ENCODE measurements around the gene PLCH1. TPM values are rescaled to one million over a fixed set of nuclear protein-coding genes. Genes with fewer than 3 reads are reported as not detected.

Gene PLCH1
- total and polyA plus RNA-seq, 12 donors = under 0.01 to 0.28 (median 0.10) TPM; not detected in 2

DNA sequence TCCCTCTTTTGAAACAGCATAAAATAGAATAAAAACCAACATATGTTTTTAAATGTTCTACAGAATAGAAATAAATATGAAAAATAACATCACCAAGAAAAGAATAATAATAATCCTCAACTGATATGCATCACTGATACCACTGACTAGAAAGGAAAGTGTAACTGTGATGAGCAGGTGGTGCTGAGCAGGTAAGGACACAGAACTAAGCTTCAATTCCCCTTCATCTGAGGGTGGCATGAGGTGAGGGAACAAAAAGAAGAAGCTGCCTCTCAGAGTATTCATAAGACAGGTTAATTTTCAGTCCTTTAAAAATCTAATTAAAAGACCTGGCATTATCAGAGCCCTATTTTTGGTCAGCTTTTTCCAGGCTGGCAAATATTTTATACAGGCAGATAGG, 216.3 kb downstream of the PLCH1 start:
- Histone ChIP-seq H3K4me1 (replicated peaks in 1 of 2) (no peaks in the 10 kb centered on the region), H3K27me3 (no peaks in the 10 kb centered on the region), H3K9me3 (replicated peaks in 1 of 3) (no peaks in the 10 kb centered on the region), H3K4me3 (no peak overlapping the region), H3K27ac (no peak overlapping the region), H3K36me3 (replicated peaks in 1 of 2) (no peaks in the 10 kb centered on the region)
- intact Hi-C loops (cut with DNase I) = no loop called here
- DNase-seq = no peak
- TF ChIP-seq, protein P1, sequence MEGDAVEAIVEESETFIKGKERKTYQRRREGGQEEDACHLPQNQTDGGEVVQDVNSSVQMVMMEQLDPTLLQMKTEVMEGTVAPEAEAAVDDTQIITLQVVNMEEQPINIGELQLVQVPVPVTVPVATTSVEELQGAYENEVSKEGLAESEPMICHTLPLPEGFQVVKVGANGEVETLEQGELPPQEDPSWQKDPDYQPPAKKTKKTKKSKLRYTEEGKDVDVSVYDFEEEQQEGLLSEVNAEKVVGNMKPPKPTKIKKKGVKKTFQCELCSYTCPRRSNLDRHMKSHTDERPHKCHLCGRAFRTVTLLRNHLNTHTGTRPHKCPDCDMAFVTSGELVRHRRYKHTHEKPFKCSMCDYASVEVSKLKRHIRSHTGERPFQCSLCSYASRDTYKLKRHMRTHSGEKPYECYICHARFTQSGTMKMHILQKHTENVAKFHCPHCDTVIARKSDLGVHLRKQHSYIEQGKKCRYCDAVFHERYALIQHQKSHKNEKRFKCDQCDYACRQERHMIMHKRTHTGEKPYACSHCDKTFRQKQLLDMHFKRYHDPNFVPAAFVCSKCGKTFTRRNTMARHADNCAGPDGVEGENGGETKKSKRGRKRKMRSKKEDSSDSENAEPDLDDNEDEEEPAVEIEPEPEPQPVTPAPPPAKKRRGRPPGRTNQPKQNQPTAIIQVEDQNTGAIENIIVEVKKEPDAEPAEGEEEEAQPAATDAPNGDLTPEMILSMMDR (IDR thresholded peaks at IDR 0.05) = no peak
- no peak for TF ChIP-seq POLR2A (IDR thresholded peaks at IDR 0.05)

DNA sequence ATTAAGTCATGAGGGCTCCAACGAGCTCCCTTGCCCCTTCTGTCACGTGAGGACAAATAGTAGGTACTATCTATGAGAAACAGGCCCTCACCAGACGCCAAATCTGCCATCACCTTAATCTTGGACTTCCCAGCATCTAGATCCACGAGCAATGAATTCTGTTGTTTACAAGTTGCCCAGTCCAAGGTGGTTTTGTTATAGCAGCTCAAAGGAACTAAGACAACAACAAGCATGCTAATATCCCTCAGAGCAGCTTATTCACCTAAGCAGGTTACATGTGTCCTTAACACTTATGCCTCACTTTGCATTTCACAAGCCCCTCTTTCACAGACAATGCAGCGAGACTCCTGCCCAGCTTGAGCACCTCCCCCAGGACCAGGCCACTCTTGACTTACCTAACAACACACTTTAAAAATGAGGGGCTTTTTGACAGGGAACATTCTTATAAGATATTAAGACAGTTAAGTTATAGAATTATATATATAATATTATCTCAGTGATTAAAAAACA, 219.5 kb downstream of the PLCH1 start:
- no peaks in the 10 kb centered on the region for H3K27me3 ChIP-seq
- WGBS, 4 donors = 74 to 82% (median 79%) methylated on average over 5 of the region's 5 CpGs
- H3K36me3 ChIP-seq (replicated peaks in 1 of 2) = no peaks in the 10 kb centered on the region
- TF ChIP-seq, protein P1 (IDR thresholded peaks at IDR 0.05) = no peak
- no peak for TF ChIP-seq POLR2A (IDR thresholded peaks at IDR 0.05)
- no peak overlapping the region for H3K27ac ChIP-seq
- H3K4me3 ChIP-seq = no peak overlapping the region
- DNase-seq = no peak
- no peaks in the 10 kb centered on the region for H3K4me1 ChIP-seq (replicated peaks in 1 of 2)
- H3K9me3 ChIP-seq (replicated peaks in 1 of 3) = no peaks in the 10 kb centered on the region
- intact Hi-C loops (cut with DNase I) = no loop called here

DNA sequence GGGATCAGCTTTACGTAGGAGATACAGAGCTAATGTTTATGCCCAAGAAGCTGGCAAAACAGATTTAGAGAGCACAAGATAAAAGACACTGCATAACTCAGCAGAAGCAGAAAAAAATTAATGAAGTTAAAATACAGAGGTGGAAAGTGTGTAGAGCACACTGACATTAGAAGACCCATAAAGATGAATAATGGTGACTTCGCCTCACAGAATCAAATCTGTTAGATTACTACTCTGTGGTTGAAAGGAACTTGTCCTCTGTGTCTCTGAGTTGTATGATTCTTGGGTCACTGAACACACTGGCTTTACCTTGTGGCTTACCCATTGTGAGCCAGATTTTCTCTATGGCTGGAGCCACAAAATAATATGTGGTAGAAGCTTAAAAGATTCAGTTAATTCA, 224.4 kb downstream of the PLCH1 start:
- intact Hi-C loops (cut with DNase I) = no loop called here

DNA sequence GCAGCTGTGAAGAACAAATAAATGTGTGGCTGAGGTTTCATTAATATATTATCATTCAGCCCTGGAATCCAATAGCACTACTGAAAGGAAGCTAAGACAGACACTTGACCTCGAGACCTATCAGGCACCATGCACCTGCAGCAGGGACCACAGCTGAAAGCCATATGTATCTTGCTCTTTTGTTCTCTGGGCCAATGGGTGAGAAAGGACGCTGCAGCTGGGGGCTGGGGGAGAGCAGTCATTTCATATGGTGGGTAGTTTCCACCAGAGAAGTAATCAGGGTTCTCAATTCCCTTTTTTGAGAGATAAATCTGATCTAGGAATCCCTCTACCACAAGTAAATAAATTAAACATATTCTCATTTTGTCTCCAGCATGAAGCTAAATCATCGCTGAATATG, 225.8 kb downstream of the PLCH1 start:
- Histone ChIP-seq H3K36me3 (replicated peaks in 1 of 2) (no peaks in the 10 kb centered on the region), H3K9me3 (replicated peaks in 1 of 3) (no peaks in the 10 kb centered on the region), H3K27ac (no peak overlapping the region), H3K27me3 (no peaks in the 10 kb centered on the region), H3K4me1 (replicated peaks in 1 of 2) (no peaks in the 10 kb centered on the region), H3K4me3 (no peak overlapping the region)
- DNase-seq = no peak
- intact Hi-C loops (cut with DNase I) = no loop called here
- TF ChIP-seq POLR2A (IDR thresholded peaks at IDR 0.05) = no peak
- TF ChIP-seq, protein P1 (IDR thresholded peaks at IDR 0.05) = no peak
- 67 to 84% (median 74%) methylated on average over 3 of the region's 3 CpGs for WGBS, 4 donors

More for the DNA sequence above, 224.4 kb downstream of the PLCH1 start:
- Histone ChIP-seq H3K4me3 (no peak overlapping the region), H3K27ac (no peak overlapping the region), H3K36me3 (replicated peaks in 1 of 2) (no peaks in the 10 kb centered on the region), H3K9me3 (replicated peaks in 1 of 3) (no peaks in the 10 kb centered on the region), H3K27me3 (no peaks in the 10 kb centered on the region), H3K4me1 (replicated peaks in 1 of 2) (no peaks in the 10 kb centered on the region)
- WGBS, 4 donors = 46 to 76% (median 56%) methylated on average over 2 of the region's 2 CpGs
- TF ChIP-seq, protein P1 (IDR thresholded peaks at IDR 0.05) = no peak
- no peak for TF ChIP-seq POLR2A (IDR thresholded peaks at IDR 0.05)
- DNase-seq = no peak

Measured in adrenal gland (tissue), 12 donors.